GM19025 (cell line): ENCODE measurements around the gene SPDYA.
A peak's percentile ranks its signal among the peaks of the same experiment; 100 is the strongest.

ENCODE experiments used
- ATAC-seq: cut with Tn5 transposase; IDR thresholded peaks from one replicate; pipeline ENCODE4 v1.9.1; 2021; ENCODE audit warnings: mild to moderate bottlenecking, low read depth, moderate library complexity; ENCODE audit not compliant: unreplicated experiment

SPDYA gene

DNA sequence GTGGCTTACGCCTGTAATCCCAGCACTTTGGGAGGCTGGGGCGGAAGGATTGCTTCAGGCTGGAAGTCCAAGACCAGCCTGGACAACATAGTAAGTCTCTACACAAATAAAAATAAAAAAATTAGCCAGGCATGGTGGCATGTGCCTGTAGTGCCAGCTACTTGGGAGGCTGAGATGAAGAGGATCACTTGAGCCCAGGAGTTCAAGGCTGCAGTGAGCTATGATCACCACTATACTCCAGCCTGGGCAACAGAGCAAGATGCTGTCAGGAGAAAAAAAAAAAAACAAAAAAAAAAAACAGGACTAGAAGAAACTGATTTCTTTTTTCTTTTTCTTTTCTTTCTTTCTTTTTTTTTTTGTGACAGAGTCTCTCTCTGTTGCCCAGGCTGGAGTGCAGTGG lies 13.6 kb downstream of the SPDYA start:
- ATAC-seq = no peak

DNA sequence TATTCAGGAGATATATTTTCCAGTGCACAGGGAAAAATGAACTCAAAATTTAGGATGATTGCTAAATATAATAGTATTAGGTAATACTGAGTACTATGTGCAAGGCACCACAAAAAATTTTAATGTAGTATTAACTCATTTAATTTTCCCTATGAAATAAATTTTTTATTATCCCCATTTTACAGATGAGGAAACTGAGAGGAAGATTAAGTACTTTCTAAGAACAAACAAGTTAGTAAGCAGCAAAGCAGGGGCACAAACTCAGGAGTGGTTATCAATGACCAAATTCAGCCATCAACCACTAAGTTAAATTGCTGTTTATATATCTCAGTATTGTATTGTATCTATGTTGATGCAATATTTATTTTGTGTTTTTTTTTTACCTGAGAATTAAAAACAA lies 14.2 kb downstream of the SPDYA start:
- no peak for ATAC-seq

DNA sequence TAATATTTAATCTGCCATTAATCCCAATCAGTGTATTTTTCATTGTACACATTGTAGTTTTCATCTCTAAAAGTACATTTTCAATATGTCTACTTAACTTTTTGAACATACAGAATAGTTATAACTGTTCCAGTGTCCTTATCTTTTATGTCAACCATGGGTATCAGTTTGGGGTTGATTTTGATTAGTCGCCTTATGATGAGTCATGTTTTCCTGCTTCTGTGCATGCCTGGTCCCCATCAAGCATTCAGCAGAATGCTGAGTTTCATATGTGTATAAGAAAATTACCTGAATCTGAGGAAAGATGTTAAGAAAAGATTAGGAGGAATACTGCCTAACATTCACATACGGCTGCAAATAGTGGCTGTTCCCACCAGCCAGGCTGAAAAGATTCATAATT lies 17.7 kb downstream of the SPDYA start:
- no peak for ATAC-seq

DNA sequence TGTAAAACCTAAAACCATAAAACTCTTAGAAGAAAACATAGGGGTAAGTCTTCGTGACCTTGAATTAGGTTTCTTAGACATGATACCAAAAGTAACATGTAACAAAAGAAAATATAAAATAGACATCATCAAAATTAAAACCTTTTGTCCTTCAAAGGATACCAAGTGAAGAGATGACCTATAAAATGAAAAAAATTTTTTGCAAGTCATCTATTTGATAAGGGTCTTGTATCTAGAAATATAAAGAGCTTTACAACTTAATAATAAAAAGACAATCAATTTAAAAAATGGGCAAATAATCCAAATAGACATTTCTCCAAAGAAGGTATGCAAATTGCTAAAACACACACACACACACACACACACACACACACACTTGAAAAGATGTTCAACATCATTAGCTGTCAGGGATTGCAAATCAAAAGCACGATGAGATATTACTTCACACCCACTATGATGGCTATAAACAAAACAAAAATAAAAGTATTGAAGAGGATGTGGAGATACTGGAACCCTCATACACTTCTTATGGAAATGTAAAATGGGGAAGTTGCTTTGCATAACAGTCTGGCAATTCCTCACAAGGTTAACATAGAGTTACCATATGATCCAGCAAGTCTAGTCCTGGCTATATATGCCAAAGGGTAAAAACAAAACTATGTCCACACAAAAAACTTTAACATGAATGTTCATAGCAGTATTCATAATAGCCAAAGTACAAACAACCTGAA lies 23.3 kb downstream of the SPDYA start:
- ATAC-seq = no peak

DNA sequence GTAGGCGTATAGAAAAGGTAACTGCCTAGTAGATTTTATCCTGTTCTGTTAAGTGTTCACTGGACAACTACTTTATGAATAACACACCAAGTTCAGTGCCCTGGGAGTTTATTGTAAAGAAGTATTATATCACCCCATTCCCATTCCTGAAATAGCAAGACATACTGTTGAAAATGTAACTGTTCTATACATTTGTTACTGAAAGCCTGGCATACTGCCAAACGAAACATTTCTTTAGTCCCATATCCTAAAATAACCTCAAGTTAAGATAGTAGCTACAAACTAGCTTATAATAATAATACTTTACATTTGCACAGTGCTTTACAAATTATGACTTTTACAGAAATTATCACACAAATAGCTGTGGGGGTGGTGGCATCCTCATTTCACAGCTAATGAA lies 25.1 kb downstream of the SPDYA start:
- ATAC-seq = no peak

DNA sequence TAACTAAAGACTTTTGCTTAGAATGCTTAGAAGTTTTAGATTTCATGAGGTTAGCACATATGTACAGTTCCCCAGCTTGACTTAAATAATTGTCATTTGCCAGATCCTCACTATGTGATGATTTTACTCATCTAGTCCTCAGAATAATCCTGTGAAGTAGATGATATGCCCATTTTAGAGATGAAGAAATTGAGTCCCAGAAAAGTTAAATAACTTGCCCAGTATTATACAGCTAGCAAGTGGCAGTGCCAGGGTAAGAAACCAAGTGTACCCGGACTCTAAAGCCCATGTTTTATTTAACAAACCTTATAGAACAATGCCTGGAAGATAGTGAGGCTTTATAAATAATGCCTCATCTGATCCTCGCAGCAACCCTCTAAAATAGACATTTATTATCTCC lies 28.3 kb downstream of the SPDYA start:
- ATAC-seq = no peak

DNA sequence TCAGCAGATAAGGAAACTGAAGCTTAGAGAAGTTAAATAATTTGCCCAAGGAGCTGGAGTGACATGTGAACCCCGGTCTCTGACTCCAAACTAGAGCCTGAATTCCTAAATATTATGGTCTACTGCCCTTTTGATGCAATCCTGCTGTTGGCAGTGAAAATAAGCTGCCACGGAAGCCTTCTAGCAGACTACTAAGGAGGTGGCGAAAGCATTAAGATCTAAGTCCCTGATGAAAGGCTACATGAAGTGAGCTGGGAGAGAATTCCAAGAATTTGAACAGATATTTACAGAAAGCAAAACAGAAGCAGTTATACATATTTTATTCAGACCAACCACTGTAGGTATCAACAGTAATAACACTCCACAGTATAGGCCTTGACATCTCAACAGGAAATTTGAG lies 31.4 kb downstream of the SPDYA start:
- no peak for ATAC-seq

DNA sequence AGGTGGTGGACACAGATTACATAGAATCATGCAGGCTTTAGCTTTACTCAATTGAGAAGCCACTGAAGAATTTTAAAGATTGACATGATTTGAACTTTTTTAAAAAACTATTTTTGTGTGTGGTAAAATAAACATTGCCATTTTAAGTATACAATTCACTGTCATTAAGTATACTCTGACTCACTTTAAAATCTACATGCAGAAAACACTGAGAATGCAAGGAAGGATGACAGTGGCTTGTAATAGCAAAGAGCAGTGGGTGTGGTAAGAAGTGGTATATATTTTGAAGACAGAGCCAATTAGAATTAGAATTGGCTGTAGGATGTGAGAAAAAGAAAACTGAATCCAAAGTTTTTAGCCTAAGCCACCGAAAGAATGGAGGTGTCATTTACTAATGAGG lies 44.6 kb downstream of the SPDYA start:
- no peak for ATAC-seq

DNA sequence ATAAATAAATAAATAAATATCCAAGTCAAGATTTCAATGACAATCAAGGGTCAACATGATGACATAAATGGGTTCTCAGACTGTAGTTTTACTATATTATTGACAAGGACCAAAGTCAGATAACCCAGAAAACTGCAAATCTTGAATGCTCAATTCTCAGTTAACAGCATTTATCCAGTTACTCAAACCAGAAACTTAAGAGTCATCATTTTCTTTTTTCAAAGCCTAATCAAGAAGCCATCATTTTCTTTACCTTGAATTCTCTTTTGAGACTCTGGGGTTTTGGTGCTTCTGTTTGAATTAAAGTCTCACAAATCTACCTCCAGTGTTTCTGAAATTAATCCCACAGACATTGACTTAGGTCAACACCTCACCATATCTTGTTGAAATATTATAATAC lies 45.3 kb downstream of the SPDYA start:
- no peak for ATAC-seq

DNA sequence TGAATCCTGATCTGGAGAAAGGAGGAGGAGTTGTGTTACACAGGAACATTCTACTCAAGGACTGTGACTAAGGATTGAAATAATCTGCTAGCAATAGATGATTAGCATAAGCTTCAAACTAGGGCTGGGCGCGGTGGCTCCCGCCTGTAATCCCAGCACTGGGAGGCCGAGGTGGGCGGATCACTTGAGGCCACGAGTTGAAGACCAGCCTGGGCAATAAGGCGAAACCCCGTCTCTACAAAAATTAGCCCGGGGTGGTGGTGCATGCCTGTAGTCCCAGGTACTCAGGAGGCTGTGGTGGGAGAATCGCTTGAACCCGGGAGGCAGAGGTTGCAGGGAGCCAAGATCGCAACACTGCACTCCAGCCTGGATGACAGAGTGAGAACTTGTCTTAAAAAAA lies 58.0 kb downstream of the SPDYA start:
- no peak for ATAC-seq

DNA sequence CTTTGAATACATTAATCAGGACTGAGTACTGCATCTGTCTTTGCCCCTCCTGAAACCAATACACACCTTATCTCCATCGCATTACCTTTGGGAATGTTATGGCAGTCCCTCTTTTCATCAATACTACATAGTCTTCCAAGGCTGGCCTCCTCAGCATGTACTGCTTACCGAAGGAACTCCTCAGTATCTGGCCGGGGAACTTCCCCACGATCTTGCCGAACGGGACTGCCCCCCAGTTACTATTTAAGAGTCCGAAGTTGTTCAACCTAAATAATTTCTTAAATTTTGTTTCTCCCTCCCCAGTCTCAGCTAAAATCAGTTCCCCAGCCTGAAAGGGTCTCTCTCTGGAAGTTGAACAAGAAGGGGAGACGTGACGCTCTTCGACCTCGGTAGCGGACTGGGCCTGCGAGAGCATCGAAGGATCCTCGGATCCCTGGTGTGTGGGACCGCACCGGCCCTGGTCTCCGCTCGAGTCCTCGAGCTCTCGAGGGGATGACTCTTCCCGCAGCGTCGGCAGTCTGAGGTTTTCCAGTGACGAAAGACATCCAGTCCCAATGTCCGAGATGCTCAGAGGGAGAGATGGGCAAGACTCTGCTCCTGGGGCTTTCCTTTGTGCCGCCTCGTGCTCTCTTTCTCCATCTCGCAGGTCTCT lies 59.0 kb downstream of the SPDYA start:
- peak; percentile 18 for ATAC-seq

DNA sequence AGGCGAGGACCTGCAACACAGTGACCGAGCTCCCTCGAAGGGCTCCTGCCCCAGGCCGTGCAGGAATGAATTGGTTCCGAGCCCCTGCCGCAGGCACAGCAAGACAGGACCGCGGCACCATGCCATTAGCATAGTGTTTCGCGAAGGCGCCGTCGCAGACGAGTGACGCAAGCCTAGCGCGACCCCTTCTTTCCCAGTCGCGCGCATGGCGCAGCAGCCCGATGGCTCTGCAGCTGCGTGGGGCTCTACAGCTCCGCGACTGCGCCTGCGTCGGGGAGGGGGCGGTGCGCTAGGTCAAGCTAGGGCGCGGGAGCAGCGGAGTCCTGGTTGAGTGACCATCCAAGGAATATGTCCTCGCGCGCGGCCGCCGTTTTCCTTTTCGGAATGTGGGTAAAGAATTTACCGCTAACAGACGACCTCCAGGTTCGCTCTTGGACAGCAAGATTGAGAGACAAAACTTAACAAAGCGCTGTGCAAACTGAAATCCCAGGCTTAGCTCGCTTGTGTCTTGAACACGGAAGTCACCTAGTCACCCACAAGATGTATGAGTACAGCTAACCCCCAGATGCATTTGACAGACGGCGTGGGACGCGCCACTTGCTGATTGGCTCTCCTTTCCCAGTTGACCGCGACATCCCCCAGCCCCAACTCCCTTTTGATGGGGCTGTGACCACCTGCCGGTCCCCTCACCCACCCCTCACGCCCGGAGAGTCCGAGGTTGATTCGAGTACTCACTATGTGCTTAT lies 59.7 kb downstream of the SPDYA start, which contains the start of gene TRMT61B:
TSS of gene TRMT61B (minus strand) at position 164 of the 746 bp plus-strand sequence. CDS start at position 132, 32 bp downstream.
- peak; percentile 96 for ATAC-seq

DNA sequence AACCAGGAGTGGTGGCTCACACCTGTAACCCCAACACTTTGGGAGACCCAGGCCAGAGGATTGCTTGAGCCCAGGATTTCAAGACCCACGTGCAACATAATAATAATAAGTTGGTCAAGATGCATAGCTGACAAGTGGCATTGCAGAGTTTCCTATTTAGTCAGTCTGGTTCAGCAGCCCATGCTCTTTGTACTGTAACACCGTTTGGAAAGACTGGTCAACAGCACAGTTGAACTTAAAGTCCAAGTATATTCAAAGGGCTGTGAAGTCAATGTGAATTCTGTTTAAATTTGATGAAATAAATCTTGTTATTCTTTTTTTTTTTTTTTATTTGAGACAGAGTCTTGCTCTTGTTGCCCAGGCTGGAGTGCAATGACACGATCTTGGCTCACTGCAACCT lies 61.0 kb downstream of the SPDYA start:
- no peak for ATAC-seq

DNA sequence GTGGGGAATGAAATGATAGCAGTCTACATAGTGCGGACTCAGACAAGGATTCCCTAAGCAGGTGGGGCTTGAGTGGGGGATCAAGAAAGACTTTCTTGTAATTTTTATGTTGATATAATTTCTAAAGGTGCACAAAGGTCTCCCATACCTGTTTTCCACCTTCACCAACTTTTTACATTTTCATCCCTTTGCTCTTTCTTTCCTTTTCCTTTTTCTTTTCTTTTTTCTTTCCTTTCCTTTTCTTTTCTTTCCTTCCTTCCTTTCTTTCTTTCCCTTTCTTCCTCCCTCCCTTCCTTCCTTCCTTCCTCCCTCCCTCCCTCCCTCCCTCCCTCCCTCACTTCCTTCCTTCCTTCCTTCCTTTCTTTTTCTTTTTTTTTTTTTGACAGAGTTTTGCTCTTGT lies 69.6 kb downstream of the SPDYA start:
- no peak for ATAC-seq

DNA sequence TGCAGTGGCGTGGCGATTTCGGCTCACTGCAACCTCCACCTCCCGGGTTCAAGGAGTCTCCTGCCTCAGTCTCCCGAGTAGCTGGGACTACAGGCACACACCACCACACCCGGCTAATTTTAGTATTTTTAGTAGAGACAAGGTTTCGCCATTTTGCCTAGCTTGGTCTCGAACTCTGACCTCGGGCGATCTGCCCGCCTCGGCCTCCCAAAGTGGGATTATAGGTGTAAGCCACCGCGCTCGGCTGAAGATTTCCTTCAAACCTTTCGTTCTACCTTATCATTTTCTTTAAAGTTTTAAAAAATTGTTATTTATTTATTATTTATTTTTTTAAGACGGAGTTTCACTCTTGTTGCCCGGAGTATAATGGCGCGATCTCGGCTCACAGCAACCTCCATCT lies 82.9 kb downstream of the SPDYA start:
- ATAC-seq = no peak

DNA sequence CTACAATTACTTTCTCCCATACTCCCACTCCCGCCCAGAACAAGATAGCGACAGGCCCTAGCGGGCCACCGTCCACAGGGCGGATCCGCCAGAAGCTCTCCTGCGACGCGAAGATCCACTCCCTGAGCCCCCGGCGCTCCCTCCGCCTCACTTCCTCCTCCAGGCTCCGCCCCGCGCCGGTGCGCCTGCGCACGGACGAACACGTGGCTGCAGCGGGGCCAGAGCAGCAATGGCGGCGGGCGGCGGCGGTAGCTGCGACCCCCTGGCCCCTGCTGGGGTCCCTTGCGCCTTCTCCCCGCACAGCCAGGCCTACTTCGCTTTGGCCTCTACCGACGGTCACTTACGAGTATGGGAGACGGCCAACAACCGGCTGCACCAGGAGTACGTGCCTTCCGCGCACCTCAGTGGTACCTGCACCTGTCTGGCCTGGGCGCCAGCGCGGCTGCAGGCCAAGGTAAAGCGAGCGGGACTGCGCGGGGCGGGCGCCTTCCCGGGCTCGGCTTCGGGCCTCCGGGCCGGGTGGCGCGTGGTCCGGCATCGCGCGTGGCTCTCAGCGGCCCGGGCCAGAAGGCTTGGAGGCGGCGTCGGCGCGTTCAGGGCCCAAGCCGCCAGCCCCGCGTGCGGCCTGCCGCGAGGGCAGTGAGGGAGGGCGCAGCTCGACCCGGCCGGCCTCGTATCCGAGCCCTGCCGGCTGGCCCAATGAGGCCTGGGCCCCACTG lies 84.0 kb downstream of the SPDYA start, which contains the start of gene WDR43:
TSS of gene WDR43 (plus strand) at position 198 of the 719 bp plus-strand sequence. CDS start at position 230, 32 bp downstream.
- ATAC-seq = peak; percentile 89

DNA sequence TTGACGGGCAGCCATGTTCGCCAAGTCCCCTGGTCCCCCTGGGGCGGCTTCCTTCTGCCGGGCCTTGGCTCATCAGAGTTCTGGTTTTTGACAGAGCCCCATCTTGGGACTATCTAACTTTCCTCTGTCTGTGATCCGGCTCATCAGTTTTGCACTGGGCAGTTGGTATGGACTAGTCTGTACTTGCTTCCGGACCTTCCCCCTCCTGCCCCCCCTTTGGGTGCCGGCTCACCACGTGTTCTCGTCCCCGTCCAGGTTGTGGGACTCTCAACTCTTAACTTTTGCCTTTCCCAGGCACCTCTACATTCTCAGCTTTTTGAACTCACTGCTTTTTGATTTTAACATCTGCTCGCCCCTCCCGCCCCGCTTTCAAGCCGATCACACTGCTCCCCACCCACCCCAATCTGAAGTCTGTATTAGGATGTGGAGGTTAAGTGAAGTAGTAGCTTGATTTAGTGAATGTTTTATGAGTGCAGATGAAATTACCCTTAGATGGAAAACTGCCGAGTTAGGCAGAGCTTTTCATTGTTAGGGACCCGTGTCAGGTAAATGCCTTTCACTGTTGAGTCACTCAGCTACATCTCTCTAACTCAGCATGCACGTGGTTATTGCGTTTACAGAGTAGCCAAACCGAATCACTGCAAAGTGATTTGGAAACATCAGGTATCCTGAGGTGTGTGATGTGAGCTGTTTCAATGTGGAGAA lies 84.7 kb downstream of the SPDYA start:
- ATAC-seq = no peak

DNA sequence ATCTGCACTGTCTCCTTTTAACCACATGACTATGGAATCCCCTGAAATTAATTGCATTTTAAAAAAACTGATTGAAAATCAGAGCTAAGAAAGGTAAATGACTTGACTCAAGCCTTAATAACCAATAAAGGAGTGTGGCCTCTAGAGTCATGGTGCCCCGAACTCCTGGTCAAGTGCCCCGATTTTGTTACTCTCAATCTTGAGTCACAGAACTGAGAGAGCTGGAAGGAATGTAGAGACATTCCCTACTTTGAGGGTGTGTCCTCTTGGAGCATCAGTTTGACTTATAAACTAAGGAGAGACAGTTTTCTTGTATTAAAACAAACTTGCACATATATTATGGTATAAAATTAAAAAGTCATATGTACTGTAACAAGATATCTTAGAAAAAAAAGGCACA lies 86.3 kb downstream of the SPDYA start:
- ATAC-seq = no peak

DNA sequence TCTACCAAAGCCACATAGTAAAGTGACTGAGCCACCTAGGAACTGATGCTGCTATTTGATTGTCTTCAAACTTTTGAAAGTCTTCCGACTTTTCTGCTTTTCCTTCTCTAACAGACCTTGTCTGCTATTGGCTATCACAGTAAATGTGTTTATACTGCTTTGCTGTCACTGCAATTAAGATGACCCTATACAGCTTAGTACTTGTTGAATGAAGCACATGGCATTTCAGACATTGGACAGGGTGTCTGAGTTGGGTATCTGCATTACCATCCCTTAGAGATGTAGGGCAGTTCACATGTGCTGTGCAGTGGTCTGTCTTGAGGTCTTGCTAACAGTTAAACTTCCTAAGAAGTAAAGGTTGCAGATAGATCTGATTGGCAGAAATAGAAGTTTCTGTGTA lies 87.4 kb downstream of the SPDYA start:
- ATAC-seq = no peak
